ENCODE measurements around the gene FAM193A.

GRCh38 chr4:2552806-2553205, 16.4 kb downstream of the FAM193A start:
- no peak for TF ChIP-seq CTCF (IDR thresholded peaks at IDR 0.05; ENCODE audit: insufficient read depth, low read length, poor library complexity, severe bottlenecking)
- no peak for TF ChIP-seq EZH2phosphoT487 (conservative IDR thresholded peaks at IDR 0.05; ENCODE audit: low read length)

Measured in SU-DHL-6 (cell line).